GM12874 (cell line): Measurements from ENCODE around the gene FXN.

ENCODE experiments used
- CTCF ChIP-seq: IDR thresholded peaks from 2 replicates; pipeline ENCODE4 v1.5.1; 2011; ENCODE audit warnings: low read depth, mild to moderate bottlenecking, control low read depth, low read length, moderate library complexity; ENCODE audit not compliant: insufficient read depth

Gene FXN

DNA sequence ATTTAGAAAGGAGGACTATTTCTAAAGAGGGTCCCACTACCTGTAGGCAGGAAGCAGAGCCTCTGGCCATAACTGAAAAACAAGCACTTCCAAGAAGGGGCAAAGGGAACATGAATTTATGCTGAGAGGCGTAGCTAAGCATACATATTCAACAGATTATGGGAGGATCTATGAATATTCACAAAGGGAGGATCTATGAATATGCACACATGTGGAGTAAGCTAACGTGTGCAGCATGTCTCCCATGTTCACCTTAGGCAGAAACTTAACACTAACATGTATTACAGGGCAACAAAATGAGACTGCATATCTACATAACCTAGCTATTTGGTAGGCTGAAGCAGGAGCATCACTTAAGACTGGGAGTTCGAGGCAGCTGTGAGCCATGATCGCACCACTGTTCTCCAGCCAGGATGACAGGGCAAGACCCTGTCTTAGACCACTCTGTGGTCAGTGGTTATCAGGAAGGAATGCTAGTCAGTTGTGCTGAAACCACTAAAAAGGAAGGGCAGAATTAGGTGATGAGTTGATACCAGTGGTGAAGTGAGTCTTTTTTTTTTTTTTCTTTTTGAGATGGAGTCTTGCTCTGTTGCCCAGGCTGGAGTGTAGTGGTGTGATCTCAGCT lies 20.8 kb downstream of the FXN start:
- no peak for TF ChIP-seq CTCF

GRCh38 chr9:69058101-69058500 lies 22.5 kb downstream of the FXN start:
- TF ChIP-seq CTCF, result no peak

GRCh38 chr9:69060766-69061165 lies 25.2 kb downstream of the FXN start:
- no peak for TF ChIP-seq CTCF

DNA sequence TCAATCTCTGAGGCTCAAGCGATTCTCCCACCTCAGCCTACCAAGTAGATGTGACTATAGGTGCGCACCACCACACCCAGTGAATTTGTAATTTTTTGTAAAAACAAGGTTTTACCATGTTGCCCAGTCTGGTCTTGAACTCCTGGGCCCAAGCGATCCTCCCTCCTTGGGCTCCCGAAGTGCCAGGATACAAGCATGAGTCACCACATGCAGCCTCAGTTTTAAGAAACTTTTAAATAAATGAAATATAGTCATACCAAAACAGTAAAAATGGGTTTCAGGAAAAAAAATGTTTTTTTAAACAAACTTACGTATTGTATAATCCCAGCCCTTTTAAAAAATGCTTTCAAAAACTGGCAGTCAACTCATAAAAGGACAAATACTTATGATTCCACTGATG lies 26.6 kb downstream of the FXN start:
- no peak for TF ChIP-seq CTCF

DNA sequence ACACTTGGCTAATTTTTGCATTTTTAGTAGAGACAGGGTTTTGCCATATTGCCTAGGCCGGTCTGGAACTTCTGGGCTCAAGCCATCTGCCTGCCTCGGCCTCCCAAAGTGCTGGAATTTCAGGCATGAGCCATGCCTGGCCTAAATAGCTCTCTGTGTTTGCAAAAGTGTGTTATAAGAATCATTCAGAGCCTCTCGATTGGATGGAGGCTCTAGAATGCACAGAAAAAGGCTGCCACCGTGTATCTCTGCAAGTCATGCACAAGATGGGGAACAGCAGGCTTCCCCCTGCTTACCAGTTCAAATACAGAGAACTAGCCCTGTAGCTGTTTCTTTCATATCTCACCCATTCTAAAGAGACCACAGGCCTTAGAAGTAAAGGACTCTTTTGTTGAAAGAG lies 28.3 kb downstream of the FXN start:
- TF ChIP-seq CTCF, result no peak

- TF ChIP-seq CTCF, result no peak
These were observed 30.1 kb downstream of the FXN start for GRCh38 chr9:69065660-69066059.

- no peak for TF ChIP-seq CTCF
These were observed 31.4 kb downstream of the FXN start for GRCh38 chr9:69066955-69067354.
